GM23338 (cell line): ENCODE measurements around the gene HTT. TPM values are rescaled to one million over a fixed set of nuclear protein-coding genes. Genes with fewer than 3 reads are reported as not detected.

Experiments used
- ATAC-seq: fragments of 200-7000 bp; cut with Tn5 transposase; 3 replicates; pipeline ENCODE4 v1.9.1; 2020
- DNase-seq: peaks from one replicate; pipeline ENCODE4 v3.0.0-alpha.2; 2015; ENCODE audit warnings: low spot score
- H2AFZ ChIP-seq: fragments of 200-600 bp; sonication (generic); 2 replicates; pipeline ENCODE4 v1.8.0; 2016; ENCODE audit warnings: antibody characterized with exemption, mild to moderate bottlenecking, moderate library complexity
- H3F3A ChIP-seq: fragments of 200-600 bp; sonication (generic); replicated peaks from 2 replicates; pipeline ENCODE4 v1.8.0; 2017; ENCODE audit warnings: antibody characterized with exemption, mixed run types, low read depth
- H3K27ac ChIP-seq: fragments of 200-600 bp; sonication (generic); 2 replicates; pipeline ENCODE4 v1.6.1; 2016; ENCODE audit warnings: low read depth
- H3K27me3 ChIP-seq: fragments of 200-600 bp; sonication (generic); 2 replicates; pipeline ENCODE4 v1.8.0; 2016; ENCODE audit warnings: mild to moderate bottlenecking, mixed run types, moderate library complexity; ENCODE audit not compliant: insufficient read depth
- H3K36me3 ChIP-seq: fragments of 200-600 bp; sonication (generic); 2 replicates; pipeline ENCODE4 v1.8.0; 2016; ENCODE audit warnings: mild to moderate bottlenecking; ENCODE audit not compliant: insufficient read depth
- H3K4me1 ChIP-seq: fragments of 200-600 bp; sonication (generic); 2 replicates; pipeline ENCODE4 v1.8.0; 2016; ENCODE audit warnings: mild to moderate bottlenecking, moderate library complexity; ENCODE audit not compliant: insufficient read depth
- H3K4me2 ChIP-seq: fragments of 200-600 bp; sonication (generic); 2 replicates; pipeline ENCODE4 v1.7.1; 2017; ENCODE audit warnings: mixed run types
- H3K4me3 ChIP-seq: fragments of 200-600 bp; sonication (generic); 2 replicates; pipeline ENCODE4 v1.6.1; 2016; ENCODE audit warnings: mixed run types
- H3K79me2 ChIP-seq: fragments of 200-600 bp; sonication (generic); replicated peaks from 2 replicates; pipeline ENCODE4 v1.8.0; 2017; ENCODE audit warnings: mild to moderate bottlenecking; ENCODE audit not compliant: insufficient read depth
- H3K9me2 ChIP-seq: fragments of 200-600 bp; sonication (generic); 2 replicates; pipeline ENCODE4 v1.8.0; 2017; ENCODE audit not compliant: insufficient read depth
- H4K20me1 ChIP-seq: fragments of 200-600 bp; sonication (generic); replicated peaks from 2 replicates; pipeline ENCODE4 v1.8.0; 2017; ENCODE audit warnings: mild to moderate bottlenecking; ENCODE audit not compliant: insufficient read depth
- H3K27ac Mint-ChIP-seq: 2 replicates; pipeline ENCODE4 v1.8.0; 2020; ENCODE audit warnings: inconsistent platforms, mild to moderate bottlenecking, moderate library complexity, mixed read lengths
- H3K27me3 Mint-ChIP-seq: 3 replicates; pipeline ENCODE4 v1.8.0; 2022; ENCODE audit warnings: low read depth, mild to moderate bottlenecking, moderate library complexity, mixed read lengths, inconsistent platforms; ENCODE audit not compliant: insufficient read depth, poor library complexity
- H3K36me3 Mint-ChIP-seq: 3 replicates; pipeline ENCODE4 v1.8.0; 2021; ENCODE audit warnings: low read depth, mild to moderate bottlenecking, inconsistent platforms, moderate library complexity, mixed read lengths
- H3K4me1 Mint-ChIP-seq: 3 replicates; pipeline ENCODE4 v1.8.0; 2020; ENCODE audit warnings: mild to moderate bottlenecking, inconsistent platforms, mixed read lengths
- H3K4me3 Mint-ChIP-seq: 3 replicates; pipeline ENCODE4 v1.8.0; 2021; ENCODE audit warnings: moderate library complexity, mild to moderate bottlenecking, inconsistent platforms, mixed read lengths
- H3K9me3 Mint-ChIP-seq: 3 replicates; pipeline ENCODE4 v1.8.0; 2020; ENCODE audit warnings: moderate library complexity, mild to moderate bottlenecking, inconsistent platforms, mixed read lengths
- CREB1 ChIP-seq: fragments of 250-450 bp; sonication (Bioruptor Pico); IDR thresholded peaks from 2 replicates; pipeline ENCODE4 v1.5.0; 2020; ENCODE audit warnings: low read depth, mild to moderate bottlenecking, moderate library complexity
- CTCF ChIP-seq, 2 experiments: fragments of 200-600 bp in 1 of 2; sonication (generic) in 1 of 2; conservative IDR thresholded peaks; 2 replicates each; pipeline versions ENCODE4 v1.5.1 to v1.6.1; 2016 to 2017; ENCODE audit warnings: antibody characterized with exemption in 2 of 2, low read depth in 2 of 2, mild to moderate bottlenecking in 2 of 2, moderate library complexity in 1 of 2
- ETS1 ChIP-seq: IDR thresholded peaks from 2 replicates; pipeline ENCODE4 v1.6.1; 2016; ENCODE audit warnings: antibody characterized with exemption
- EZH2 ChIP-seq: fragments of 200-600 bp; sonication (generic); IDR thresholded peaks from one replicate; pipeline ENCODE4 v1.8.0; 2017; ENCODE audit warnings: antibody characterized with exemption, mild to moderate bottlenecking, low read depth; ENCODE audit not compliant: unreplicated experiment
- EZH2phosphoT487 ChIP-seq: fragments of 200-600 bp; sonication (generic); IDR thresholded peaks from one replicate; pipeline ENCODE4 v1.8.1; 2018; ENCODE audit warnings: antibody characterized with exemption; ENCODE audit not compliant: unreplicated experiment
- JUNB ChIP-seq: IDR thresholded peaks from one replicate; pipeline ENCODE4 v1.6.1; 2016; ENCODE audit warnings: antibody characterized with exemption; ENCODE audit not compliant: unreplicated experiment
- NANOG ChIP-seq: IDR thresholded peaks from 2 replicates; pipeline ENCODE4 v1.6.1; 2016; ENCODE audit warnings: antibody characterized with exemption, borderline replicate concordance
- POLR2AphosphoS5 ChIP-seq: IDR thresholded peaks from 2 replicates; pipeline ENCODE4 v1.6.1; 2016; ENCODE audit warnings: antibody characterized with exemption, low read depth
- REST ChIP-seq: IDR thresholded peaks from one replicate; pipeline ENCODE4 v1.6.1; 2018; ENCODE audit warnings: antibody characterized with exemption; ENCODE audit not compliant: unreplicated experiment
- ZNF114 ChIP-seq: fragments of 250-450 bp; sonication (Bioruptor Pico); IDR thresholded peaks from 2 replicates; pipeline ENCODE4 v1.5.0; 2020; ENCODE audit warnings: mild to moderate bottlenecking, moderate library complexity
- ZNF331 ChIP-seq: fragments of 250-450 bp; sonication (Bioruptor Pico); IDR thresholded peaks from 2 replicates; pipeline ENCODE4 v1.5.0; 2020; ENCODE audit warnings: low read depth, mild to moderate bottlenecking, moderate library complexity
- ZNF462 ChIP-seq: fragments of 250-450 bp; sonication (Bioruptor Pico); IDR thresholded peaks from 2 replicates; pipeline ENCODE4 v1.5.0; 2020; ENCODE audit warnings: mild to moderate bottlenecking, moderate library complexity
- polyA plus RNA-seq: library from polyadenylated mRNA; unstranded; fragments of >200 nt; fragmentation: Nextera tagmentation; extraction: Ambion mirVana; gene quantifications from 2 replicates; pipeline ENCODE4 v1.2.1, GENCODE V29; 2016
- total RNA-seq: library from RNA; depleted of rRNA; stranded (reverse); fragments of >200 nt; shearing (Covaris generic); gene quantifications from 2 replicates; pipeline ENCODE4 v1.2.3, GENCODE V29; 2014

The HTT gene
- total and polyA plus RNA-seq, 2 experiments from 2014 or later = 26.6 to 67.7 TPM

GRCh38 chr4:3250956-3251690 is 176.6 kb downstream of the HTT start:
- no peaks in the 10 kb centered on the region for H3K4me1 ChIP-seq
- no peaks in the 10 kb centered on the region for H3K36me3 ChIP-seq
- peak; percentile 25 for DNase-seq
- H3K9me2 ChIP-seq = no peaks in the 10 kb centered on the region
- Mint-ChIP-seq H3K36me3 (no peaks in the 10 kb centered on the region; the same call in 2 of the 3 replicates), H3K4me3 (no peak overlapping the region), H3K9me3 (no peaks in the 10 kb centered on the region; the same call in 2 of the 3 replicates), H3K27ac (no peak overlapping the region), H3K27me3 (no peaks in the 10 kb centered on the region), H3K4me1 (peaks cover 6% of the 10 kb centered on the region; the same call in 2 of the 3 replicates)
- peak; percentile 24 for ATAC-seq
- H3K4me3 ChIP-seq = no peak overlapping the region
- H2AFZ ChIP-seq = 0 out of 2 replicates have a peak overlapping the region, but pooled peaks have one; percentile 52
- no peak overlapping the region for H3K27ac ChIP-seq
- H3K4me2 ChIP-seq = no peak overlapping the region
- TF ChIP-seq ETS1 (no peak), ZNF114 (CRISPR knock-in tag) (no peak), NANOG (no peak), ZNF331 (CRISPR knock-in tag) (no peak), EZH2 (no peak), CREB1 (CRISPR knock-in tag) (no peak), POLR2AphosphoS5 (no peak), CTCF (conservative IDR thresholded peaks at IDR 0.05; ENCODE audit: low read depth in 2 of 2) (no peak), JUNB (no peak), ZNF462 (no peak), EZH2phosphoT487 (no peak), REST (no peak)
- H3K27me3 ChIP-seq = no peaks in the 10 kb centered on the region
- H3K79me2 ChIP-seq = no peaks in the 10 kb centered on the region
- no peaks in the 10 kb centered on the region for H4K20me1 ChIP-seq
- no peaks in the 10 kb centered on the region for H3F3A ChIP-seq
